Measurements from ENCODE around the gene NXPH3. TPM values are rescaled to one million over a fixed set of nuclear protein-coding genes. Genes with fewer than 3 reads are reported as not detected.

NXPH3 gene
- total and polyA plus RNA-seq, 10 of the 15 experiments (the other 5 are each of a cell fraction or from before 2014, with no cell fraction given): 0.08 to 0.35 (median 0.12) TPM; not detected in 2

DNA sequence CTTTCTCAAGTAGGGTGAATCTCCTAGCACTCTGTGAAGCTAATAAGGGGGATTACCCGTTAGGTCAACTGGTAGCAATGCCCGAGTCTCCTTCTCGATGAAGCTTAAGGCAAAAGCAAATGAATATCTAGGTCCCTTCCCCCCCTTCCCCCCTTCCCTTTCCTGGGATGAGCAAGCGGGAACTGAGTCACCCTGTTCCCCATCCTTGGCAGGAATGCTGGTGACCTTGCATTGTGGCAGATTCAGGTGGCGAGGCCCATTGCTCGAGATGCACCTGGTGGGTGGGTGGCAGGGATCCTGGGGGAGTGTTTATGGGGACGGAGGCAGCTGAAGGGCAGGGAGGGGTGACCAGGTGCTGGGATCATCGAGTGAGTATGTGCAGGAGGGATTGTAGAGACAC is 7.1 kb downstream of the NXPH3 start:
- in situ Hi-C loops (cut with MboI) (no loop called here), intact Hi-C loops (cut with micrococcal nuclease; ENCODE audit: unreplicated experiment) (no loop called here)
- no peaks in the 10 kb centered on the region for H3K79me2 ChIP-seq (ENCODE audit: control insufficient read depth, insufficient read depth, low read length)
- RAD21 ChIA-PET (ENCODE audit: unreplicated experiment): no interaction called here
- no peak overlapping the region for H3K9ac ChIP-seq (ENCODE audit: control insufficient read depth, insufficient read depth, low read length)
- no peak for ATAC-seq
- no peaks in the 10 kb centered on the region for H3K4me1 ChIP-seq (ENCODE audit: control insufficient read depth, insufficient read depth, low read length)
- H3K4me2 ChIP-seq (ENCODE audit: control insufficient read depth, insufficient read depth): no peak overlapping the region
- no peaks in the 10 kb centered on the region; a peak in 1 of 4 replicates for H3K27me3 ChIP-seq (replicated peaks in 1 of 2; ENCODE audit: control insufficient read depth in 2 of 2, insufficient read depth in 2 of 2, low read length in 1 of 2)
- no peak overlapping the region for H2AFZ ChIP-seq (ENCODE audit: control insufficient read depth, low read depth, low read length)
- WGBS (ENCODE audit: insufficient coverage, insufficient replicate concordance, low lambda C conversion rate, missing lambda C conversion rate): 48% methylated on average over 8 of the region's 8 CpGs
- no peak overlapping the region for H3K27ac ChIP-seq (ENCODE audit: control insufficient read depth, insufficient read depth)
- POLR2A ChIA-PET: no interaction called here
- H3K4me3 ChIP-seq: no peak overlapping the region
- no peaks in the 10 kb centered on the region for H3K36me3 ChIP-seq (ENCODE audit: control insufficient read depth in 2 of 2, insufficient read depth in 2 of 2, low read length in 1 of 2)
- SMC1A ChIA-PET (ENCODE audit: uncharacterized antibody, unreplicated experiment): interaction anchor here (2.6 kb wide), 1 partner anchor 113 kb away, joined by 11 read pairs; no protein-coding TSS in a partner anchor
- FAIRE-seq: no peak
- no TSS peak for BruUV-seq (replicated peaks)
- CTCF ChIA-PET: no interaction called here
- TF ChIP-seq BCLAF1 (IDR thresholded peaks at IDR 0.05) (no peak), RFX5 (IDR thresholded peaks at IDR 0.05; ENCODE audit: low read depth, low read length) (no peak), ZBTB33 (IDR thresholded peaks at IDR 0.05) (no peak), PAX8 (IDR thresholded peaks at IDR 0.05) (no peak), BCL3 (IDR thresholded peaks at IDR 0.05; ENCODE audit: borderline replicate concordance, insufficient read depth, low read depth, low read length, poor library complexity, severe bottlenecking) (no peak), MYB (IDR thresholded peaks at IDR 0.05; ENCODE audit: borderline replicate concordance, low read depth, low read length) (no peak), BACH1 (IDR thresholded peaks at IDR 0.05; ENCODE audit: borderline replicate concordance) (no peak), NRF1 (conservative IDR thresholded peaks at IDR 0.05; ENCODE audit: low read depth, low read length) (no peak), POLR2AphosphoS5 (IDR thresholded peaks at IDR 0.05; ENCODE audit: low read length) (no peak)
- TF ChIP-seq, protein P1, sequence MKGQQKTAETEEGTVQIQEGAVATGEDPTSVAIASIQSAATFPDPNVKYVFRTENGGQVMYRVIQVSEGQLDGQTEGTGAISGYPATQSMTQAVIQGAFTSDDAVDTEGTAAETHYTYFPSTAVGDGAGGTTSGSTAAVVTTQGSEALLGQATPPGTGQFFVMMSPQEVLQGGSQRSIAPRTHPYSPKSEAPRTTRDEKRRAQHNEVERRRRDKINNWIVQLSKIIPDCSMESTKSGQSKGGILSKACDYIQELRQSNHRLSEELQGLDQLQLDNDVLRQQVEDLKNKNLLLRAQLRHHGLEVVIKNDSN (IDR thresholded peaks at IDR 0.05; ENCODE audit: borderline replicate concordance, extremely low read length, insufficient read depth, low read depth, low read length): no peak
- TF ChIP-seq, protein P2, sequence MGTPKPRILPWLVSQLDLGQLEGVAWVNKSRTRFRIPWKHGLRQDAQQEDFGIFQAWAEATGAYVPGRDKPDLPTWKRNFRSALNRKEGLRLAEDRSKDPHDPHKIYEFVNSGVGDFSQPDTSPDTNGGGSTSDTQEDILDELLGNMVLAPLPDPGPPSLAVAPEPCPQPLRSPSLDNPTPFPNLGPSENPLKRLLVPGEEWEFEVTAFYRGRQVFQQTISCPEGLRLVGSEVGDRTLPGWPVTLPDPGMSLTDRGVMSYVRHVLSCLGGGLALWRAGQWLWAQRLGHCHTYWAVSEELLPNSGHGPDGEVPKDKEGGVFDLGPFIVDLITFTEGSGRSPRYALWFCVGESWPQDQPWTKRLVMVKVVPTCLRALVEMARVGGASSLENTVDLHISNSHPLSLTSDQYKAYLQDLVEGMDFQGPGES (IDR thresholded peaks at IDR 0.05): no peak
- TF ChIP-seq, protein P3, sequence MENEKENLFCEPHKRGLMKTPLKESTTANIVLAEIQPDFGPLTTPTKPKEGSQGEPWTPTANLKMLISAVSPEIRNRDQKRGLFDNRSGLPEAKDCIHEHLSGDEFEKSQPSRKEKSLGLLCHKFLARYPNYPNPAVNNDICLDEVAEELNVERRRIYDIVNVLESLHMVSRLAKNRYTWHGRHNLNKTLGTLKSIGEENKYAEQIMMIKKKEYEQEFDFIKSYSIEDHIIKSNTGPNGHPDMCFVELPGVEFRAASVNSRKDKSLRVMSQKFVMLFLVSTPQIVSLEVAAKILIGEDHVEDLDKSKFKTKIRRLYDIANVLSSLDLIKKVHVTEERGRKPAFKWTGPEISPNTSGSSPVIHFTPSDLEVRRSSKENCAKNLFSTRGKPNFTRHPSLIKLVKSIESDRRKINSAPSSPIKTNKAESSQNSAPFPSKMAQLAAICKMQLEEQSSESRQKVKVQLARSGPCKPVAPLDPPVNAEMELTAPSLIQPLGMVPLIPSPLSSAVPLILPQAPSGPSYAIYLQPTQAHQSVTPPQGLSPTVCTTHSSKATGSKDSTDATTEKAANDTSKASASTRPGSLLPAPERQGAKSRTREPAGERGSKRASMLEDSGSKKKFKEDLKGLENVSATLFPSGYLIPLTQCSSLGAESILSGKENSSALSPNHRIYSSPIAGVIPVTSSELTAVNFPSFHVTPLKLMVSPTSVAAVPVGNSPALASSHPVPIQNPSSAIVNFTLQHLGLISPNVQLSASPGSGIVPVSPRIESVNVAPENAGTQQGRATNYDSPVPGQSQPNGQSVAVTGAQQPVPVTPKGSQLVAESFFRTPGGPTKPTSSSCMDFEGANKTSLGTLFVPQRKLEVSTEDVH (IDR thresholded peaks at IDR 0.05; ENCODE audit: low read depth, partially characterized antibody): no peak
- no peak for DNase-seq (ENCODE audit: low read depth, low spot score)
- H4K20me1 ChIP-seq (ENCODE audit: control insufficient read depth, insufficient read depth): no peaks in the 10 kb centered on the region
- H3K9me3 ChIP-seq (replicated peaks; ENCODE audit: control insufficient read depth, insufficient read depth, low read length): no peaks in the 10 kb centered on the region

Measured in GM12878 (cell line).